RWPE1 (cell line): ENCODE results near the gene POLG2.

Experiments used
- CTCF ChIA-PET: fragments of 350-600 bp; sonication (Branson Sonifier 250); formaldehyde crosslinking; extraction: SDS; loops from one replicate; lab custom pipeline; 2021; lab: Yijun Ruan, JAX
- POLR2A ChIA-PET: fragments of 400-600 bp; formaldehyde crosslinking; extraction: SDS; loops from one replicate; lab custom pipeline; 2020; ENCODE audit warnings: antibody characterized with exemption; ENCODE audit not compliant: low non-redundant PET; lab: Yijun Ruan, JAX
- DNase-seq: peaks from one replicate; pipeline ENCODE4 v3.0.0; 2012; ENCODE audit warnings: low spot score
- H3K27ac ChIP-seq: fragments of 450-650 bp; 2 replicates; pipeline ENCODE4 v1.5.1; 2017
- CTCF ChIP-seq: fragments of 450-650 bp; conservative IDR thresholded peaks from 2 replicates; pipeline ENCODE4 v1.5.1; 2017; ENCODE audit warnings: low read depth, mild to moderate bottlenecking

The POLG2 gene

GRCh38 chr17:64496786-64497564 lies at the start of gene POLG2:
Gene POLG2 (minus strand): TSS chr17:64497054. CDS start chr17:64496968, 86 bp downstream.
- DNase-seq = peak; percentile 92
- ChIA-PET POLR2A (interaction anchor here (0.5 to 1.0 kb wide), 3 partner anchors 8 to 195 kb away, joined by 3 to 13 read pairs (median 4); no protein-coding TSS in a partner anchor), CTCF (interaction anchor here (0.5 to 1.5 kb wide), 6 partner anchors 26 to 172 kb away, joined by 3 to 6 read pairs (median 4); no protein-coding TSS in a partner anchor)
- H3K27ac ChIP-seq = peak within 1 kb of the TSS; percentile 90
- TF ChIP-seq CTCF = peak; percentile 74

GRCh38 chr17:64544742-64545141 lies 47.9 kb upstream of the POLG2 start:
- DNase-seq = no peak
- TF ChIP-seq CTCF = no peak
- ChIA-PET CTCF (no interaction called here), POLR2A (no interaction called here)
- no peak overlapping the region for H3K27ac ChIP-seq

- DNase-seq = no peak
- H3K27ac ChIP-seq = no peak overlapping the region
- CTCF ChIA-PET = interaction anchor here (0.6 to 1.0 kb wide), 3 partner anchors 10 to 370 kb away, joined by 3 to 5 read pairs (median 4); no protein-coding TSS in a partner anchor
- POLR2A ChIA-PET = interaction anchor here (0.7 kb wide), 1 partner anchor 34 kb away, joined by 3 read pairs; the partner anchor contains the start of gene CEP95
- no peak for TF ChIP-seq CTCF
These were observed 43.4 kb upstream of the POLG2 start for GRCh38 chr17:64540118-64540776.

GRCh38 chr17:64538508-64539130 lies 41.8 kb upstream of the POLG2 start:
- CTCF ChIA-PET = interaction anchor here (0.7 kb wide), 1 partner anchor 13 kb away, joined by 4 read pairs; no protein-coding TSS in a partner anchor
- POLR2A ChIA-PET = no interaction called here

GRCh38 chr17:64537488-64537887 lies 40.6 kb upstream of the POLG2 start:
- H3K27ac ChIP-seq = no peak overlapping the region
- DNase-seq = no peak
- no peak for TF ChIP-seq CTCF
- ChIA-PET CTCF (interaction anchor here (1.2 kb wide), 1 partner anchor 13 kb away, joined by 3 read pairs; no protein-coding TSS in a partner anchor), POLR2A (no interaction called here)

More at GRCh38 chr17:64538508-64539130, 41.8 kb upstream of the POLG2 start:
- 0 out of 2 replicates have a peak overlapping the region, but pooled peaks have one; percentile 29 for H3K27ac ChIP-seq
- no peak for TF ChIP-seq CTCF
- no peak for DNase-seq

- TF ChIP-seq CTCF = no peak
- CTCF ChIA-PET = interaction anchor here (1.2 kb wide), 1 partner anchor 14 kb away, joined by 3 read pairs; no protein-coding TSS in a partner anchor
- DNase-seq = no peak
- POLR2A ChIA-PET = no interaction called here
- no peak overlapping the region for H3K27ac ChIP-seq
These were observed 40.1 kb upstream of the POLG2 start for GRCh38 chr17:64536913-64537312.
